GM20431 (cell line): ENCODE data around the gene FBXO38.

Experiments
- in situ Hi-C: fragments of 300-500 bp; cut with MseI, MboI; formaldehyde crosslinking; loops from one replicate; pipeline ENCODE4 v1.15.0; 2020; ENCODE audit warnings: low sequenced_read_pairs; ENCODE audit not compliant: unreplicated experiment

Gene FBXO38

GRCh38 chr5:148421661-148422060 is 37.9 kb downstream of the FBXO38 start:
- in situ Hi-C loops, result no loop called here

GRCh38 chr5:148425808-148426207 is 42.0 kb downstream of the FBXO38 start:
- in situ Hi-C loops, result no loop called here

- in situ Hi-C loops, result no loop called here
Measured at GRCh38 chr5:148426514-148426913, 42.8 kb downstream of the FBXO38 start.

GRCh38 chr5:148427370-148428042 is 43.7 kb downstream of the FBXO38 start:
- in situ Hi-C loops, result no loop called here

GRCh38 chr5:148428848-148429247 is 45.1 kb downstream of the FBXO38 start:
- in situ Hi-C loops, result no loop called here

- in situ Hi-C loops, result no loop called here
Measured at GRCh38 chr5:148433826-148434225, 50.1 kb downstream of the FBXO38 start.

- in situ Hi-C loops, result no loop called here
Measured at GRCh38 chr5:148436029-148436428, 52.3 kb downstream of the FBXO38 start.

GRCh38 chr5:148437249-148437648 is 53.5 kb downstream of the FBXO38 start:
- in situ Hi-C loops, result no loop called here

GRCh38 chr5:148438933-148439332 is 55.2 kb downstream of the FBXO38 start:
- in situ Hi-C loops, result no loop called here

GRCh38 chr5:148443241-148443640 is 59.5 kb downstream of the FBXO38 start:
- in situ Hi-C loops, result no loop called here

- in situ Hi-C loops, result no loop called here
Measured at GRCh38 chr5:148443998-148444397, 60.2 kb downstream of the FBXO38 start.

- in situ Hi-C loops, result no loop called here
Measured at GRCh38 chr5:148445578-148445977, 61.8 kb downstream of the FBXO38 start.

GRCh38 chr5:148446611-148447010 is 62.9 kb downstream of the FBXO38 start:
- in situ Hi-C loops, result no loop called here

GRCh38 chr5:148452499-148453193 is 68.9 kb downstream of the FBXO38 start:
- in situ Hi-C loops, result loop anchor here (25.0 kb wide), 1 partner anchor 260 kb away; no protein-coding TSS in a partner anchor

GRCh38 chr5:148454576-148454975 is 70.8 kb downstream of the FBXO38 start:
- in situ Hi-C loops, result loop anchor here (25.0 kb wide), 1 partner anchor 258 kb away; no protein-coding TSS in a partner anchor

GRCh38 chr5:148455185-148455584 is 71.4 kb downstream of the FBXO38 start:
- in situ Hi-C loops, result loop anchor here (25.0 kb wide), 1 partner anchor 257 kb away; no protein-coding TSS in a partner anchor

GRCh38 chr5:148457183-148457620 is 73.4 kb downstream of the FBXO38 start:
- in situ Hi-C loops, result loop anchor here (25.0 kb wide), 1 partner anchor 255 kb away; no protein-coding TSS in a partner anchor

- in situ Hi-C loops, result loop anchor here (25.0 kb wide), 1 partner anchor 254 kb away; no protein-coding TSS in a partner anchor
Measured at GRCh38 chr5:148458036-148458888, 74.5 kb downstream of the FBXO38 start.

- in situ Hi-C loops, result loop anchor here (25.0 kb wide), 1 partner anchor 253 kb away; no protein-coding TSS in a partner anchor
Measured at GRCh38 chr5:148459669-148460068, 75.9 kb downstream of the FBXO38 start.
